Lower leg skin (tissue), 4 donors: ENCODE measurements around the gene FOXP4. TPM values are rescaled to one million over a fixed set of nuclear protein-coding genes. Genes with fewer than 3 reads are reported as not detected.
A peak's percentile ranks its signal among the peaks of the same experiment; 100 is the strongest.

Experiments used
- DNase-seq, 2 donors: peaks; one replicate each; pipeline ENCODE4 v3.0.0-alpha.2; 2019; ENCODE audit warnings: low spot score in 2 of 2
- H3K4me3 ChIP-seq: fragments of 200-600 bp; sonication (generic); 2 replicates; pipeline ENCODE4 v1.5.1; 2017; ENCODE audit warnings: mild to moderate bottlenecking, low read depth; ENCODE audit not compliant: poor library complexity, severe bottlenecking
- CTCF ChIP-seq, 3 donors: fragments of 450-650 bp; IDR thresholded peaks; one replicate each; pipeline ENCODE4 v1.5.1; 2016; ENCODE audit warnings: antibody characterized with exemption in 3 of 3, mild to moderate bottlenecking in 3 of 3, moderate library complexity in 2 of 3
- POLR2A ChIP-seq, 2 donors: fragments of 450-650 bp; IDR thresholded peaks; one replicate each; pipeline ENCODE4 v1.6.1; 2016 to 2017; ENCODE audit warnings: antibody characterized with exemption in 2 of 2, mild to moderate bottlenecking in 1 of 2, moderate library complexity in 1 of 2
- WGBS, 2 donors: methylation state at CpG; one replicate each; pipeline ENCODE4 v1.1.5; 2018; 5-methylcytosine and 5-hydroxymethylcytosine counted together
- intact Hi-C: fragments of 100-400 bp; cut with DNase I; formaldehyde crosslinking; loops from one replicate; pipeline ENCODE4 v1.15.0; 2023; ENCODE audit warnings: low total_unique reads
- total RNA-seq, 4 donors: library from RNA; depleted of rRNA; stranded (reverse); fragments of >200 nt; gene quantifications; one replicate each; pipeline ENCODE4 v1.1.0, GENCODE V29; 2016

Gene FOXP4
- total RNA-seq, 4 donors from 2014 or later = 7.5 to 11.6 (median 10.1) TPM

GRCh38 chr6:41591859-41592502 is 45.8 kb downstream of the FOXP4 start:
- peak; percentile 77 to 94 for DNase-seq
- TF ChIP-seq POLR2A (IDR thresholded peaks at IDR 0.05) = no peak
- TF ChIP-seq CTCF (IDR thresholded peaks at IDR 0.05) = no peak

GRCh38 chr6:41593406-41593805 is 47.2 kb downstream of the FOXP4 start:
- WGBS, 2 donors = 91 to 92% methylated on average over 24 of the region's 24 CpGs
- intact Hi-C loops = loop anchor here (5.0 kb wide), 1 partner anchor 171 kb away; no protein-coding TSS in a partner anchor
- DNase-seq = no peak
- H3K4me3 ChIP-seq = no peak overlapping the region
- TF ChIP-seq CTCF (IDR thresholded peaks at IDR 0.05) (no peak), POLR2A (IDR thresholded peaks at IDR 0.05) (no peak)

More at GRCh38 chr6:41591859-41592502, 45.8 kb downstream of the FOXP4 start:
- H3K4me3 ChIP-seq = no peak overlapping the region
- WGBS, 2 donors = 1 to 8% methylated on average over 7 of the region's 7 CpGs
- intact Hi-C loops = loop anchor here (5.0 kb wide), 1 partner anchor 170 kb away; no protein-coding TSS in a partner anchor

- no peak for TF ChIP-seq CTCF (IDR thresholded peaks at IDR 0.05)
Observed at GRCh38 chr6:41593839-41594238, 47.7 kb downstream of the FOXP4 start.

GRCh38 chr6:41594326-41594725 is 48.1 kb downstream of the FOXP4 start:
- intact Hi-C loops = loop anchor here (5.0 kb wide), 1 partner anchor 172 kb away; no protein-coding TSS in a partner anchor
- TF ChIP-seq POLR2A (IDR thresholded peaks at IDR 0.05) = no peak
- TF ChIP-seq CTCF (IDR thresholded peaks at IDR 0.05) = no peak

More at GRCh38 chr6:41593839-41594238, 47.7 kb downstream of the FOXP4 start:
- DNase-seq = no peak
- no peak overlapping the region for H3K4me3 ChIP-seq
- intact Hi-C loops = loop anchor here (5.0 kb wide), 1 partner anchor 172 kb away; no protein-coding TSS in a partner anchor
- WGBS, 2 donors = 82 to 84% methylated on average over 11 of the region's 11 CpGs

GRCh38 chr6:41594766-41595165 is 48.6 kb downstream of the FOXP4 start:
- no peak for TF ChIP-seq POLR2A (IDR thresholded peaks at IDR 0.05)
- TF ChIP-seq CTCF (IDR thresholded peaks at IDR 0.05) = no peak
- no peak for DNase-seq
- WGBS, 2 donors = 89 to 95% methylated on average over 11 to 15 of the region's 15 CpGs
- intact Hi-C loops = loop anchor here (5.0 kb wide), 1 partner anchor 172 kb away; no protein-coding TSS in a partner anchor
- H3K4me3 ChIP-seq = no peak overlapping the region

More at GRCh38 chr6:41594326-41594725, 48.1 kb downstream of the FOXP4 start:
- H3K4me3 ChIP-seq = no peak overlapping the region
- 67 to 69% methylated on average over 5 of the region's 5 CpGs for WGBS, 2 donors
- DNase-seq = no peak
